Middle frontal gyrus (tissue), 1 donor: ENCODE data around the gene ARHGAP24.

Source experiments
- DNase-seq: peaks from one replicate; pipeline ENCODE4 v3.0.0-alpha.2; 2015; ENCODE audit warnings: low spot score; ENCODE audit errors: extremely low spot score

The ARHGAP24 gene

DNA sequence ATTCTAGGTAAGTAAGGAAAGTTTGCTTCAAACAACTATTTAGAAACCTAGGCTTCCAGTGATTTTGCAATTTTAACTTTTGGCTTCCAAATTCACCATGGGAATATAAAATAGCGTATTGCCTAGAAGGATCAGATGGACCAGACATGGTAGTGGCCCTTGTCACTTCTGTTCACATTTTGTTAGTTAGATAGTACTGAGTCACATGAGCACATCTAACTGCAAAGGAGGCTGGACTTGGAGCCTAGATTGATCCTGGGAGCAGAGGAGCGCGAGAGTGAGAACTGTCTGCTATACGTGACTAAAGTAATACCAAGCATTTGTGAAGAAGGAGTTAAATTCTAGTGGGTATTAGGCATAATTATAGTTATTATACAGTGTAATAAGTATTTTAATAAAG lies 102.4 kb downstream of the ARHGAP24 start:
- no peak for DNase-seq

DNA sequence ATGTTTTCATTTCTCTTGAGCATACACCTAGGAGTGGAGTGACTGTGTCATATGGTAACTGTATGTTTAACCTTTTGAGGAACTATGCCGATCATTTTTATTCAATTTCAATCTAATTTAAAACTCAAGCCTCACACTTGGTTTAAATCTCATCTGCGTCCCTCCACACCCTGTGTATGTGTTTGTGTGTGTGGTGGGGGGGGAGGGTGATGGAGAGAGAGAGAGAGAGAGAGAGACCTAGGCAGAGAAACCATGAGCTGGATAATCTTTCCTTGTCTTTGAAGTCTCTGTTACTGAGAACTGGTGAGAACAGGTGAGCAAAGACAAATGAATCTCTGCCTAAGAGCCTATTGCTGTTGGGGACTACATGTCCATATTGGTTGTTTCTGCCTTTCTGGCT lies 105.0 kb downstream of the ARHGAP24 start:
- DNase-seq, result no peak

GRCh38 chr4:85580489-85580888 lies 105.5 kb downstream of the ARHGAP24 start:
- no peak for DNase-seq

DNA sequence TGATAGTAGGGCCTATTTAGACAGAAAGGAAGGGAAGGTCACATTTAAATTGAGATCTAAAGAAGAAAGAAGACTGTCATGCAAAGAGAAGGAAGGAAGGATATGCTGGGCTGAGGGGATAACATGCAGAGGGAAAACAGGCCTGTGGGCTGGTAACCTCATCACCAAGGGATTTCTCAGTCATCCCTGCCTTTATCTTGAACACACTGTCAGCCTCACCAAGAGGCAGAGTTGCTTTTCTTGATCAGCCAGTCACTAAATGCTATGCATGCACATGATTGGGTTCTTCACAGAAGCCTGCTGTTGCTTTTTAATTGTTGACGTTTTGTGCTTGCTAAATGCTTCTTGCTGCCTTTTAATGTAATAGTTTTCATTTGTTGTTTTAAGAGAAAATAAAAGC lies 113.0 kb downstream of the ARHGAP24 start:
- DNase-seq, result no peak

DNA sequence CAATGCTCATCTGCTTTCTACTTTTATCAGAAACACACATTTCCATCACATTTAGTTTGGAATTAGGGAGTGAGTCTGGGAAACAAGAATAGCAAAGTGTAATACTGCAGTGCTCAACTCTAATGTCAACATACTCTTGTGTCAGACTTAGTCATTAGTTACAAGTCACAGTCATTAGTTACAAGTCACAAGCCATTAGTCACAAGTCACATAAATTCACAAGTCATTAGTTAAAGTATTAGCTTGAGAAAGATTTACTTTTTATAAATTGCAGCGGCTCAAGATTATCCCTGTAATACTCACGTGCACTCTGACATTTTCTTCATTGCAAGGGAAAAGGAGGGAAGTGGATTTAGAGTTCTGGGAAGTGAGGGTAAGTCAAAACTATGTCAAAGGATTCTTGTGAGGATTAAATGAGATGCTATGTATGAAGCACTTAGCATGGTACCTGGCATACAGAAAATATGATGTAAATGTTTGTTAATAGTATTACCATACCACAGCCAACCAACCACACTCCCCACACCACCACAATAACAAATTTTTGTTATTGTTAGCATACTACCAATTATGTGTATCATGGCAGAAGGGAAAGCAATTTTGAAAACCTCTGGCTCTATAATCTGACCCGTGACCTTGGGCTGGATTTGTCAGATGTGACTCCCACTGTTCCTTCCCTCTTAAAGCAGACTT lies 116.6 kb downstream of the ARHGAP24 start:
- DNase-seq, result no peak

DNA sequence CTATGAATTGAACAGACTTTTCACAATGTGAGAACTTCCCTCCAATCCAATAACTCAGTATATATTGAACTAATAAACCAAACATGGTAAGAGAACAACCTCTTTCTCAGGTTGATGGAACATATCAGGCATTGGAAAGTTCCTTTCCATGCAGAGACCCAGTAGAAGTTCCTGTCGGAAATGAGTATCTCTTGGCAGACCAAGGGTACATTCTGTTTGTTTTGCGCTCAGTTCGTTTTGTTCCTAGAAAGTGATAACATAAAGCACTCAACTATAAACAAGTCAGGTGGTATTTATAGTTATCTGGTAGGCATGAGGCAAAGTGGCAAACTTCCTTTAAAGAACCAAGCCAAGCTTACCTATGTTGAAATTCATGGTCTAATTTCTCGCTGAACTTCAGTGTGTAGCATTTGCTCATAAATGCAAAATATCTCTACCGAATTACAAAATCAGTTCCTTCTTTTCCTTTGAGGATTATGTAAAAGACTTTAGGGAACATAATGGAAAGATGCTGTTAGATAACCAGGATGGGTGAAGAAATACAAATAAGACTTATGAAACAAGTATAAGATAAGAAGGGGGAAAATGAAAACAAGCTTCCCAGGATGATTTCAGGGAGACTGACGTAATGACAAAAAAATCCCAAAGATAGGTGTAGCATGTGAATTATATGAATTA lies 120.3 kb downstream of the ARHGAP24 start:
- DNase-seq, result no peak

DNA sequence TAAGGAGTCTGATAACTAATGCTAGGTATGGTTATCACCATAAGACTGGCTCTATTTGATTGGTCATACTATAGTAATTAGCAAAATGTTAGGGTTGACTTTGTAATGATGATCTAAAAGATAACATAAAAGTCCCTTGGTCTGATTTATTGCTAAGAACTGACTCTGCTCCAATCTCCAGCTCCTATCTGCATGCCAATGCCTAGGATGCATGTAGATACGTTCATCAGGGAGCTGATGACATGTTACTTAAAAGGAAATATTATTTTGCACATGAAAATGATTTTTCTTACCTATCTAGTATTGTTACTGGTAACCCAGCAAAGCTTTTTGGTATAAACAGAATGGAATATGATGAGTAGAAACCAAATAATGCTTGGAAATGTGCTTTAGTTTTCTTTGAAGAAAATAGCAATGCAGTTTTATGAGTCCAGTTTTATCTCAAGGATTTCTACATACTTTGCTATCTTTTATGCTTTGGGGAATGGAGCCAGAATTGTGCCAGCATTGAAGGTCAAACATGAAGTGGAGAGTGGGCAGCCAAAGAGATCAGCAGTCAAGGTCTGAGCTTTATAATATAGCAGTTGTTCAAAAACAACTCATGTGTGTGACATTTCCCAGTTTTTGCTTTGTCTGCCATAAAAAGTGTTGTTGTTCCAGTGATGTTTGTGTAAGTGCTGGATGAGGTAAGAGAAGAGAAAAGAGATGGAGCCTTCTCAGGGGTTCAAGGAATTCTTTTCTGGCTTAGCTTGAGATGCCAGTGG lies 121.0 kb downstream of the ARHGAP24 start:
- no peak for DNase-seq

DNA sequence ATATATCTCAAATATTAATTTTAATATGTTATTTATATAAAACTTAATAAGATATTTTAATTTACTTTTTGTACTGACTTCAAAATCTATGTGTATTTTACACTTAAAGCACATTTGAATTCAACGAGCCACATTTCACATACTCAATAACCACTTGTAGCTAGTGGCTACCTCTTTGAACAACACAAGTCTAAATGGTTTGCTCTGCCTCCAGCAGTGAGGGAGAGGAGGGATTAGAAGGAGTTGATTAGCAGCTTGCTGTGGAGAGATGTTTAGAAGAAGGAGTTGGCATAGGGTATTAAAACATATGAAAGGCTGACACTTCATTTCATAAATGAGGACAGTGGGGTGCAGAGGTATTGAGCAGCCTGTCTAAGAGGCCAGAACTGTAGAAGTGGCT lies 124.0 kb downstream of the ARHGAP24 start:
- DNase-seq, result no peak

- no peak for DNase-seq
Measured at GRCh38 chr4:85600501-85600900, 125.6 kb downstream of the ARHGAP24 start.

DNA sequence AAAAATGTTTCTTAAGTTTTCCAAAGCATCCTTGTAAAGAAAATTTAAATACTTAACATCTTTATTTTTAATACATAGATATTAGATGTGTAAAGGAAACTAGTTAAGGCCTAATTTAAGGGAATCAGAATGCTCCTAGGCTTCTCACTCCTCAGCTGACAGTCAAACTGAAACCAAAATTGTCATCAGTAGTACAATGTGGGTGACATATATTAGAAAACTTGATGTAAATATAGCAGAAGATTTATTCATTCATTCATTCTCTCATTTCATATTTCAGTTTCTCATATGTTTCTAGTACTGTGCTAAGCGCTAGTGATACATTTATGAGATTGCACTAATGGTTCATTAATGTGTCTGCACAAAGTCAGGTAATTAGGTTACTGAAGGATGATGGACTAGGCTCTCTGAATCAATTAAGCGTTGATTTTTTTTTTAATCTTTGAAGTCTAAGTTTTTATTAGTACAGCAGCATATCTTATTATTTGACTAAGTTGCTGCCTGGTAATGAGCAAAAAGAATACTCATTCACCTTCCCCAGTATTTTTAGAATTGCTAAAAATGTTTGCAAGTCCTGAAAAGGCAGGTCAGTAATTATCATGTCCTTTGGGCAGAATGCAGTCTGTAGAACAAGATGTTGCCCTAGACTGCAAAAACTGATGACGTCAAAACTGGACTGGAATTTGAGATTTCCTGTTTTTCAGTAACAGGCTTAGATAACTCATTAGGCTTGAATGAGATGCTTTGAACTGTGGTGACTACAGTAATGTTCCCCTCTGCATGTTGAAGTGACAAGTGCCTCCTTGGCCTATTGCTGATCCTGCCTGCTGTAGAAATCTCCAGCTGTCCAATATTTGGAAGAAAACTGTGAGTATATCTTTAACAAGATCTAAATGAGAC lies 128.7 kb downstream of the ARHGAP24 start:
- no peak for DNase-seq

DNA sequence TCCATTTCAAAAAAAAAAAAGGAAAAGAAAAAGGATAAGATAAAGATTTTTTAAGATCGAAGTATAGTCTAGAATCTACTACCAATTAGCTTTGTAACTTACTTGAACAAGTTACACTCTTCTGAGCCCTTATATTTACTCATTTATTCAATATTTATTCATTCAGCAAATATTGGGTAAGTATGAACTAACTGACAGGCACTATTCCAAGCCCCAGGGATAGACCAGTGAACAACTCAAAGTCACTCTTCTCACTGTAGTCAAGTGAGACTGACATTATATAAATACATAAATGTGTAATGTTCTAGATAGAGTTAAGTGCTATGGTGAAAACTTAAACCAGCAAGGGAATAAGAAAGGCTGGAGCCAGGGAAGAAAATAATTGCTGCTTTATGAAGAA lies 131.6 kb downstream of the ARHGAP24 start:
- no peak for DNase-seq

- DNase-seq, result no peak
Measured at GRCh38 chr4:85607624-85608023, 132.7 kb downstream of the ARHGAP24 start.

GRCh38 chr4:85610450-85610849 lies 135.5 kb downstream of the ARHGAP24 start:
- no peak for DNase-seq

DNA sequence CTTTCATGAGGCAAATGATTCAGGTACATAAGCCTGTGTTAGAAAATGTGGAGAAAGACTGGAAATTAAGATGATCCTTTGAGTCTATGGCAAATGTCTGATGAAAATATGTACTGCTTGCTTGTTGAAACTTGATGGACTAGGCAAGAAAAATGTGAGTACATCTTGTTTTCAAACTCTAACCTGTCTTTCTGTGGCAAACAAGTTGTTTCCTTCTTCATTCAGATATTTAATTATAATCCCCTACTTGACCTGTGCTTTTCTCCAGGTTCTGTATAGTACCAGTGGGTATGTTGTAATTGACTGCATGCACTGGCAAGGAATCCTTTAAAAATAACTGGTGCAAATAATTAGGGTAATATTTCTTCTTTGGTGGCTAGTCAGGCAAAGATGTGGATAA lies 136.7 kb downstream of the ARHGAP24 start:
- DNase-seq, result no peak

DNA sequence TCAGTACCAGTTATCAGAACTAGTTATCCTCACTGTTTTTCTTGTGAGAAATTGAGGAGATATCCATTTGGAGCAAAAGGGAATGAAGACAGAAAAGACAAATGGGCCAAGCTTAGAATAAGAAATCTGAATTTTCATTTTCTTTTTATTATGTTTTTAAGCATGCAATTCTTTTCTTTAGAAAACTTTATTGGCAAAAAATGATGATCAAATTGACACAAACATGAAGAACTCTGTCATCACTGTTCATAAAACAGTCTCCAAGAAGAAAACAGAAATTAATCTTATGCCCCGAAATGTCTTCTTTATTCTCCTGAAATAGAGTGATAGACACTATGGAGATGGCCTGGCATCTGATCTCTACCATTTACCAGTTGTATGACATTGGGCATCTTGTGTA lies 139.0 kb downstream of the ARHGAP24 start:
- DNase-seq, result no peak

DNA sequence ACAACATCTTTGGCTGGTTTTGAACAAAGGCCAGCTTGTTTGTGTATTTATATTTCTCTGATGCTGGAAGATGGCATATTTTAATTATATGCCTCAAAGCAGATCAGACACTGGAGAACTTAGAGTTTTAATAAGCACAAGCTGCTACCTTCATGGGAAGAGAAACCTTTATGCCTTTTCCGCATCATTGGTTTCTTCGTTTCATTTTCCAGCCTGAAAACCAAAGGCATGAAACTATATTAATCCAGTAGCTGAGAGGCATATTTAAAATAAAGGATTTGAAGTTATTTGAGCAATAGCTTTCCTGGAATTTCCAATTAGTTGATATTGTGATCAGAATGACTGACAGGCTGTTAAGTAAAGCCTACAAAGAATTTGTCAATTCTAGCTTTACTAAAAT lies 141.0 kb downstream of the ARHGAP24 start:
- DNase-seq, result no peak

GRCh38 chr4:85617202-85617601 lies 142.3 kb downstream of the ARHGAP24 start:
- DNase-seq, result no peak

DNA sequence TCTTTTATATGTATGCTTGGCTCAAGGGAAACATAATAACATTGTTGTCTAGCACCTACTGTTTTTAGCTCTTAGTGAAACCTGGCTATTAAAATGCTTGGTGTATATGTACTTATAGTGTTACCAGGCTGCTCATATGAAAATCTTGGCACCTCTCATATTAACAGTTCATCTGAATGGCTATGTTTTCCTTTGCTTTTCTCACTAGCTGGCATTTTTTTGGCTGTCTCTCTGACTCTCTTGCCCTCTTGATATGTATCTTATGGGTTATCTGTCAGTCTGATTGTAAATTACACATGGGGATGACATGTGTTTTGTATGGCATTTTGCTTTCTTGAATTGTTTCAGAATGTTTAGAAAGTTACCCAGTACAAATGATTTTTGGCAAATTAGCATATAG lies 158.0 kb downstream of the ARHGAP24 start:
- DNase-seq, result no peak

DNA sequence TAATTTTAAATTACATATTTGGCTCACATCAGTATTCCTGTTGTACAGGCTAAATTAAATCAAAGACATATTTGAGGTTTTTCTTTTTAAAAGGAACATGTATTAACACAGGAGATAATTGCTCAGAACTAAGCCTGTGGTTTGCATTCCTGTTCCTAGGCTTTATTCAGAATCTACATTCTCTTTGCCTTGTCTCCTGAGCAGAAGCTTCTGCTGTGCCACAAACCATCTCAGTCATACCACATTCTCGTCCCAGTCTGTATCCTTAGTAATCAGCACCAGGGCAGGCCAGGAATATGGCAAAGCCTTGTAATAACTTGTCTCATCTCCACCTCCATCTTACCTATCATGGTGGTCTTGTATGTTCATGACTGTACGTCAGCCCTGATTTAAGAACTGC lies 162.8 kb downstream of the ARHGAP24 start:
- DNase-seq, result no peak

- DNase-seq, result no peak
Measured at GRCh38 chr4:85639946-85640345, 165.0 kb downstream of the ARHGAP24 start.

DNA sequence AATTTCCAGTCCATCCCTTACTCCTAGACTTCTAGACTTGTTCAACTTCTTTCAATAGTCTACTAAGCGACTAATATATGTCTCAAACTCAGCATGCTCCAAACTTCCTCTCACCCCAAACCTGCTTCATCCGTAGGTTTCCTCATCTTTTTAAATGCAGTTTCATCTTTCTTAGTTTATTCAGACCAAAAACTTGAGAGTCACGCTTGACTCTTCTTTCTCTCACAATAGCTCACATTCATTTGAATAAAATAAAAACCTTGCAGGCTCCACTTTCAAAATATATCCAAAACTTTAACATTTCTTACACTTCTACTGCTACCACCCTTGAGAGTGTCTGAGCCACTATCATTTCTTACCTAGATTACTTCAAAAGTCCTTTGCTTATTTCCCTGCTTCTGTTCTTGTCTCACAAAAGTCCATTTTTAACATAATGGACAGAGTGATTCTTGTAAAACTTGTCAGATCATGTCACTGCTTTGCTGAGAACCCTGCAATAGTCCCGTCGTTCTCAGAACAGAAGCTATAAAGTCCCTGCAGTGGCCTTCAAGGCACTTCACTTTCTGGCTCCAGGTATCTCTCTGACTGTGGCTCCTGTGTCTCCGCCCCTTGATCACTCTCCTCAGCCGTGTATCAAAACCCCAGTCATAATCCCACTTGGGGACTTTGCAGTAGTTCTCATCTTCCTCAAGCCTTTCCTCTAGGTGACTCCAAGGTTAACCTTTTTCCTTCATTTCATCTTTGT lies 167.6 kb downstream of the ARHGAP24 start:
- no peak for DNase-seq
